Measurements from ENCODE around the gene STIL.
"Not testable (repeated sequence)": the region's sequence is repeated elsewhere in the genome, so short reads cannot be mapped to it uniquely, and the experiment has no call there.

The STIL gene

DNA sequence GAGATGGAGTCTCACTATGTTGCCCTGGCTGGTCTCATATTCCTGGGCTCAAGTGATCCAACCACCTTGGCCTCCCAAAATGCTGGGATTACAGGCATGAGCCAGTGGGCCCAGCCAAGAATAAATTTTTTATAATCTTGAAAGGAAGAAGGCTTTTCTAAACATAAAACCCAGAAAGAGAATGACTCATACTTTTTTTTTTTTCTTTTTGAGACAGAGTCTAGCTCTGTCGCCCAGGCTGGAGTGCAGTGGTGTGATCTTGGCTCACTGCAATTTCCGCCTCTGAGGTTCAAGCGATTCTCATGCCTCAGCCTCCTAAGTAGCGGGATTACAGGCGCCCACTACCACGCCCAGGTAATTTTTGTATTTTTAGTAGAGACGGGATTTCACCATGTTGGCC, 38.1 kb downstream of the STIL start:
- not testable (repeated sequence) for H3K9me3 Mint-ChIP-seq, H3K4me1 Mint-ChIP-seq, H3K27ac Mint-ChIP-seq, H3K4me3 Mint-ChIP-seq, H3K27me3 Mint-ChIP-seq, DNase-seq, ATAC-seq

DNA sequence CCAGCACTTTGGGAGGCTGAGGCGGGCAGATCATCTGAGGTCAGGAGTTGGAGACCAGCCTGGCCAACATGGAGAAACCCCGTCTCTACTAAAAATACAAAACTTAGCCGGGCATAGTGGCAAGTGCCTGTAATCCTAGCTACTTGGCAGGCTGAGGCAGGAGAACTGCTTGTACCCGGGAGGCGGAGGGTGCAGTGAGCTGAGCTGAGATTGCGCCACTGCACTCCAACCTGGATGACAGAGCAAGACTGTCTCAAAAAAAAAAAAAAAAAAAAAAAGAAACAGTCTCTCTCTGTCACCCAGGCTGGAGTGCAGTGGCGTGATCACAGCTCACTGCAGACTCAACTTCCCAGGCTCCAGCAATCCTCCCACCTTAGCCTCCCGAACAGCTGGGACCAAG, 48.4 kb downstream of the STIL start:
- not testable (repeated sequence) for H3K4me3 Mint-ChIP-seq, ATAC-seq, DNase-seq, H3K27me3 Mint-ChIP-seq, H3K9me3 Mint-ChIP-seq, H3K27ac Mint-ChIP-seq, H3K4me1 Mint-ChIP-seq

DNA sequence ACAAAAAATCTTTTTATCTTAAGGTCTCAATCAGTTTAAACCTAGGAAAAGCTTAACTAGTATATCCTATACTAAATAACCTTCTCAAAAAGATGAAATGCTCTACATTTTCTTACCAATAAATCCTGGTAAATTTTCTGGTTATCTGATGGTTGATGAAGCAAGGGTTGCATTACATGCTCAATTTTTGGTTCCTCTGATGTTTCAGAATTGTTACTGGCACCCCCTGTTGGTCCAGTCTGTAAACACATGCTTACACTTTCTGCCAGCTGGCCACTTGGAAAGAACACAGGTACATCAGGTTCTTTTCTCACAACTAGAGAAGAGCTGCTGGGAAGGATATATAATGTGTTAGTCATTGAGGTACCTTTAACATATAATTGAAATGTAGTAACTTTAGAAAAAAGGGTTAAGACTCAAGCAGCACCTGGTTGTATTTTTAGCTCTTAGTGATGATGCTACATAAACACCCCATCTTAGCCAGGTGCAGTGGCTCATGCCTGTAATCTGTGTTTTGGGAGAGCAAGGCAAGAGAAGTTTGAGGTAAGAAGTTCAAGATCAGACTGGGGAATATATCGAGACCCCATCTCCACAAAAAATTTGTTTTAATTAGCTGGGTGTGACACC, 51.0 kb downstream of the STIL start:
- Mint-ChIP-seq H3K4me1 (no peaks in the 10 kb centered on the region), H3K4me3 (no peak overlapping the region), H3K9me3 (no peaks in the 10 kb centered on the region), H3K27ac (no peak overlapping the region), H3K27me3 (no peaks in the 10 kb centered on the region)
- ATAC-seq, result peak; percentile 60
- DNase-seq, result peak; percentile 27 to 29

DNA sequence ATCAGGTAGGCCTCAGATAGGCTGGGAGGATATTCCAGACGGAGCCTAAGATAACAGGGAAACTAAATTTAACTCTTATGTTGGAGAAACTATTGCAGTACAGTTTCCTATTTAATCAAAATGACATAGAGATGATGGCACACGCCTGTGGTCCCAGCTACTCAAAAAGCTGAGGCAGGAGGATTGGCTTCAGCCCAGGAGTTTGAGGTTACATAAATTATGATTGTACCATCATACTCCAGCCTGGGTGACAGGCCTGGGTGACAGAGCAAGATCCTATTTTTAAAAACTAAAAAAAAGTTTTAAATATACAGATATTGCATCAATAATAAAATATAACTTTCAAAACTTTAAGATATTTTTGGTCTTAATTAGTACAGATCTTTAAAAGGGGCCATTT, 56.7 kb downstream of the STIL start:
- ATAC-seq (no peak), DNase-seq (no peak)
- H3K9me3 Mint-ChIP-seq, result no peaks in the 10 kb centered on the region
- no peak overlapping the region for H3K27ac Mint-ChIP-seq
- no peaks in the 10 kb centered on the region for H3K27me3 Mint-ChIP-seq
- no peaks in the 10 kb centered on the region for H3K4me1 Mint-ChIP-seq
- H3K4me3 Mint-ChIP-seq, result no peak overlapping the region

DNA sequence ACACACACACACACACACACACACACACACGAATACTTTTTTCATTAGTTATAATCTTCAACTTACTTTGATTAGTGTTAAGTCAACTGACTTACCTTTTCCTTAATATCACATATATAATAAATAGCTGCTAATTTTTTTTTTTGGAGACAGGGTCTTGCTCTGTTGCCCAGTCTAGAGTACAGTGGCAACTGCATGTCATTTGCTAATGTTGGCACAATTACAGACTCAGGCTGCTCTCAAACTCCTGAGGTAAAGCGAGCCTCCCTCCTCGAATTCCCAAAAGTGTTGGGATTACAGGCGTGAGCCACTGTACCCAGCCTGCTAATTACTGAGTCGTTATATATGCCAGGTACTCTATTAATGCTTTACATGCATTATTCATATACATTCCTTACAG, 61.2 kb downstream of the STIL start:
- Mint-ChIP-seq H3K9me3 (no peaks in the 10 kb centered on the region), H3K4me1 (no peaks in the 10 kb centered on the region), H3K27me3 (no peaks in the 10 kb centered on the region), H3K4me3 (no peak overlapping the region), H3K27ac (no peak overlapping the region)
- ATAC-seq (no peak), DNase-seq (no peak)

DNA sequence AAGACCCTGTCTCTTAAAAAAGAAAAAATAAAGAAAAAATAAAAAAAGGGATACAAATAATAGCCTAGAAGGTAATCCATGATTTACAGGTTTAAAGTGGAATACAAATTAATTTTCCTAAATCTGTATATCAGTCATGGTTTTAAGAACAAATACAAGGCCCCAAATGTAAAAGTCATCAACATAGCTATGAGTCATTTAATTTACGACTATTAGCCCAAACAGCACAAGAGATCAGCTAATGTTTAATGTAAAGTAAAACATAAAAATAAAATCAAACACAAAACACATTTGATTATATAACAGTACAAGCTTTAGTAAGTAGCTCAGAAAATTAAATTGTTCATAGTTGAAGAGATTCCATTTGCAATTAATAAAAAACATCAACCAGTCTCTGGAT, 61.6 kb downstream of the STIL start:
- DNase-seq, result no peak
- no peaks in the 10 kb centered on the region for H3K27me3 Mint-ChIP-seq
- H3K4me3 Mint-ChIP-seq, result no peak overlapping the region
- no peaks in the 10 kb centered on the region for H3K4me1 Mint-ChIP-seq
- H3K9me3 Mint-ChIP-seq, result no peaks in the 10 kb centered on the region
- H3K27ac Mint-ChIP-seq, result no peak overlapping the region
- ATAC-seq, result no peak

DNA sequence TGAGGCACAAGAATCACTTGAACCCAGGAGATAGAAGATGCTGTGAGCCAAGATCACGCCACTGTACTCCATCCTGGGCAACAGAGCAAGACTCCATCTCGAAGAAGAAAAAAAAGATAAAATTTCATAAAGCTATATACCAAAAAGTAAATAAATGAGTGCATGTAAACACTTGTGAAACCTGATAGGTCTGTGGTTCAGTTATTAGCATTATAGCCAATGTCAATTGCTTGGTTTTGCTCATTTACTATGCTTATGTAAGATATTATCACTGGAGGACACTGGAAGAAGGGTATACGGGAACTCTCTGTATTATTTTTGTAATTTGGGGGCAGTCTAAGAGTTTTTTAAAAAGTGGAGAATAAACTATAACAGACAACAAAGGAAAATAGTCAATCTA, 64.2 kb downstream of the STIL start:
- Mint-ChIP-seq H3K9me3 (no peaks in the 10 kb centered on the region), H3K4me3 (no peak overlapping the region), H3K27ac (no peak overlapping the region), H3K27me3 (peaks cover 3% of the 10 kb centered on the region), H3K4me1 (no peaks in the 10 kb centered on the region)
- no peak for ATAC-seq
- no peak for DNase-seq

DNA sequence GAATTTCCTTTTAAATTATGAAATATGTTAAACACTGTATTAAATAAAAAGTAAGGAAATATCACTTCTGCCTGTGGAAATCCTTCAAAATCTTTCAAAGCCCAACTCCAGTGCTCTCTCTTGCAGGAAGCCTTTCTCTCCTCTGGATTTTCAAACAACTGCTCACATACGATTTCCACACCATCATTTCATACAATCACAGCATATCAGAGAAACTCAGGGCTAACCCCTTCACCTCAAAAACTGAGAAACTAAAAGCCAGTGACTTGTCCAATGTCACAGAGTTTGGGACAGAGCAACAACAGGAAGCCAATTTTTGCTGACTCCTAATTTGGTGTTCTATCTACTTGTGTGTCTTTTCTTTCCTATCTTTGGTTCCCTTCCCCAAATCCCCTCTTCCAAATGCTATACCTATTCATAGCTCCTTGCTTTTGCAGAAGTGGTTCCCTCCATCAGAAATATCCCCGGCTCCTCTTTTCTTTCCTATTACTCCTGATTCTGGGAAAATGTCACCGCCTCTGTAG, 69.5 kb downstream of the STIL start:
- DNase-seq (no peak), ATAC-seq (no peak)
- H3K4me3 Mint-ChIP-seq, result no peak overlapping the region
- H3K9me3 Mint-ChIP-seq, result no peaks in the 10 kb centered on the region
- H3K4me1 Mint-ChIP-seq, result no peaks in the 10 kb centered on the region
- no peak overlapping the region for H3K27ac Mint-ChIP-seq
- H3K27me3 Mint-ChIP-seq, result peaks cover 40% of the 10 kb centered on the region

DNA sequence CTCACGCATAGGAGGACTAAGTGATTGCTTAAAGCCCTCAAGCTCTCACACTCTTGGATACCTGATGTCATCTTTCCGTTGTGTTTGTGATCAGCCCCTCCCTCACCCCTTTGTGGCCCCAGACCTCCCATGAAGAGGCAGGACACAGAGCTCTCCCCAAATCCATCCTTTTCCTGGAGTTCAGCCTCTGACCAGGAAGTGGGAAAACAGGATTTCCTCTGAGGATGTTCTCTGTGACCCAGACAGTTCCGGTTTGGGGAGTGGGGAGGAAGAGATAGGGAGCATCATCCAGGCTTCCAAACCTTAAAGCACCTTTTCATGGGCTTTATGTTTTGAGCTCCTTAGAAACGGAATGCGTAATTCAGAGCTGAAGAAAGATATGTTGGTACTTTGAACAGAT, 70.0 kb downstream of the STIL start:
- no peak overlapping the region for H3K27ac Mint-ChIP-seq
- peaks cover 40% of the 10 kb centered on the region for H3K27me3 Mint-ChIP-seq
- no peaks in the 10 kb centered on the region for H3K4me1 Mint-ChIP-seq
- H3K4me3 Mint-ChIP-seq, result no peak overlapping the region
- no peak for ATAC-seq
- H3K9me3 Mint-ChIP-seq, result no peaks in the 10 kb centered on the region
- no peak for DNase-seq

DNA sequence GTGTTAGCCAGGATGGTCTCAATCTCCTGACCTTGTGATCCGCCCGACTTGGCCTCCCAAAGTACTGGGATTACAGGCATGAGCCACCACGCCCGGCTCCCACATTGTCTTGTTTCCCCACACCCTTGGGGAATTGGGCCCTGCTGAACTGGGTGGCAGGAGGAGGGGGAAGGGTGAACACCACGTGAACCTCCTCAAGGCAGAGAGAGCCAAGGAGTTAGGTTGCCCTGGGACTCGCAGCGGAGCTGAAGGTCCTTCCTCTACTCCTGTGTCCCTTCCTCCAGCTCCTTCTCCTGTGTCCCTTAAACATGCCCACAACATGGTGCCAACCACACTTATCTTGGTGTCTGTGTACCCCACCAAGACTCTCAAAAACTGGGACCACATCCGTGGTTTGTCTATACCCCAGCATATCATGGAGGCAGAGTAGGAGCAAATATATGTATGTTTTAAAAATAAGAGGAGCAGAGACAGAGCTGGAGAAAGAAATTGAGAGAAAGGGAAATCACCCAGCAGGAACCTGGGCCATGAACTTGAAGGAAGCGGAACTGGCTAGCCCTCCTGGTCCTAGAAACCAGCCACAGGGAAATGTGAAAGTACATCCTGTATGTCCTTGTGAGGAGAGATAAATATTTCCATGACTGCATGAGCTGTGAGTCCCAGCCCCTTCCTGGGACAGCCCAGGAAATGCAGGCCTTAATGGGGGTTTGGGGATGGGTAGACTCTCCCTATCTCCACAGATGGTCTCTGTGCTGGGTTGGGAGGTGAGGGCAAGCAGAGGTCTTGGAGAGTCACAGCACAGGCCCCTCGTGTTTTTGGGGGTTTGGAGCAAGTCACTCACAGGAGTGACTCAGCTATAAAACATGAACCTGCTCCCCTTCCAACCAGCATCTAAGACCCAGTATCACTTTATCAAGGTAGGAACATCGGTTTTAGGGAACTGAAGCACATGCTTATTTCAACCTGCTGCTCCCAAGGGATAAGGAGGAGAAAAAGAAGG, 72.5 kb downstream of the STIL start:
- H3K27ac Mint-ChIP-seq, result no peak overlapping the region
- no peak overlapping the region for H3K4me3 Mint-ChIP-seq
- no peaks in the 10 kb centered on the region for H3K9me3 Mint-ChIP-seq
- DNase-seq (no peak), ATAC-seq (no peak)
- H3K27me3 Mint-ChIP-seq, result peaks cover 52% of the 10 kb centered on the region
- no peaks in the 10 kb centered on the region for H3K4me1 Mint-ChIP-seq

DNA sequence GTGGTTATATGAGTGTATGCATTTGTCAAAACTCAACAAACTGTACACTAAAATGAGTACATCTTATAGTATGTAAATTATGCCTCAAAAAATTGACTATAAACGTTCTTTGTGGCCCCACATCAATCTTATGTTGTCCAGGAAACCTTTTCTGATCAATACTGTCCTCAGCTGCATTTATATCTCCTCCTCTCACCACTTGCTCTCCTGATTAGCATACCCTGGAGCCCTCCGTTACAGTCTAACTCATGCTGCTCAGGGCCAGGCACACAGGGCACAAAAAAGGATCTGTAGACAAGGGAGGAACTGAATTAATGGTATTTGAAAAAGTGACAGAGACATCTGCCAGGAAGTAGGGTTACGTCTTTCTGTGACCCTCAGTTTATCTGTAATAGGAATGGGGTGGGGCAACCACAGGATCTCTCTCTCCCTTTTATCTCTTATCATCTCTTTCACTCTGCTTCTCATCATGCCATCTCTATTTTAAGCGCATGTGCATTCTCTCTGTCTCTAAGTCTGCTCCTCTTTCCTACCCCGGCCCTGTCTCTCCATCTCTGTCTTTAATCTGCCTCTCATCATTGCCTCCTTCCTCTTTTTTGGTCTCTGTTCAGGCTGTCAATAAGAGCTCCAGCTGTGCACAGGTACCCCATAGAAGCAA, 74.9 kb downstream of the STIL start:
- DNase-seq (no peak), ATAC-seq (peak; percentile 31)
- no peaks in the 10 kb centered on the region for H3K9me3 Mint-ChIP-seq
- H3K4me3 Mint-ChIP-seq, result no peak overlapping the region
- H3K27me3 Mint-ChIP-seq, result peaks cover 43% of the 10 kb centered on the region
- H3K27ac Mint-ChIP-seq, result no peak overlapping the region
- no peaks in the 10 kb centered on the region for H3K4me1 Mint-ChIP-seq

DNA sequence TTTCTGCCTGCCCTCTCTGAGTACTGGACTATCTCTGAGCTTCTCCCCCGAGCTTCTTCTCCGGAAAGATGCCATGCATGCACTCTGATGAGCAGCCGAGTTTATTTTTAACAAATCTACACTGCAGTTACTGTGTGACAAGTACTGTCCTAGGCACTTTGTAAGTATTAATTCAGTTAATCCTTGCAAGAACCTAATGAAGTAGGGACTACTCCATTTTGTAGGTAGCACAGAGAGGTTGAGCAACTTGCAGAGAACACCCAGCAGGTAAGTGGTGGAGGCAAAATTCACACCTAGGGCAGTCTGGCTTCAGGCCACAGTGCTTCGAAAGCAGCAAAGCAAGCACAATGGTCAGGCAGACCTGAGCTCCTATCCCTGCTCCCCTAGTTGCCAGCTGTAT, 78.1 kb downstream of the STIL start:
- Mint-ChIP-seq H3K27me3 (peaks cover 17% of the 10 kb centered on the region), H3K4me1 (peaks cover 18% of the 10 kb centered on the region), H3K9me3 (no peaks in the 10 kb centered on the region), H3K4me3 (no peak overlapping the region), H3K27ac (no peak overlapping the region)
- DNase-seq, result no peak
- no peak for ATAC-seq

DNA sequence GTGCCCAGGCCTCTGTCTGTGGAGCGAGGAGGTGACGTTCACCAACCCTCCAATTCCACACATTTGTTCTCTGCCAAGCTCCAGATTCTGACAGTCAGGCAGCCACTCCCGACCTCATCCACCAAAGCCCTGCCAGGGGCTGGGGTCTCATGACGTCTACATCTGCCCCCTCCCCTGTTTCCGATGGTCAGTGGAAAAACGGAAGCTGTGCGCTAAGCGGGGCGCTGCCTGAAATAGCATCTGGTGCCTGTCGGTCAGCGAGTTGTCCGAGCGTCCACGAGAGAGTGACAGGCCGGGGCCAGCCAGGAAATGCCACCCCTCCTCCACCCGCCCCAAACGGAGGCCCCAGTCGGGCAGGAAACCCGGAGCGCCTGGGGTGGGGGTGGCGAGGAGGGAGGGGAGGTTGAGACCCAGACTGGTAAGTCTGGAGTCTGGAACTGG, 78.7 kb downstream of the STIL start:
- Mint-ChIP-seq H3K9me3 (no peaks in the 10 kb centered on the region), H3K4me3 (no peak overlapping the region), H3K27me3 (peaks cover 12% of the 10 kb centered on the region), H3K4me1 (peaks cover 24% of the 10 kb centered on the region), H3K27ac (no peak overlapping the region)
- ATAC-seq (no peak), DNase-seq (no peak)

DNA sequence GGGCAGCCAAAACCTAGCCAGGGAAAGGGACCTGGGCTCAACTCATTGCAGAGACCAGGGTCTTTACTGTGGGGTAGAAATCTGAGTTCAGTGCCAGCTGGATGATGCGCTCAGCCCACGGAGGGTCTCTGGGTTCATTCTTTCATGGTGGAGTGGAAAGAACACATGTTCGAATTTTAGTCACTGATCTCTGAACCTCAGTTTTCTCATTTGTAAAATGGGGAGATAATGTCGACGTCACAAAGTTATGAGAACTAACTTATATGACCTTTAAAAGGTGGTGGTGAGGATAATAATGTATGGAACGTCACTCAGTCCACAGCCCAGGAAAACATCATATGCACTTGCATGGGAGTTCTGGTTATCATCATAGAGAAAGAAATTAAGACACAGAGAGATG, 80.8 kb downstream of the STIL start:
- Mint-ChIP-seq H3K4me3 (no peak overlapping the region), H3K9me3 (no peaks in the 10 kb centered on the region), H3K27ac (no peak overlapping the region), H3K4me1 (peaks cover 38% of the 10 kb centered on the region), H3K27me3 (peaks cover 12% of the 10 kb centered on the region)
- ATAC-seq, result no peak
- DNase-seq, result no peak

DNA sequence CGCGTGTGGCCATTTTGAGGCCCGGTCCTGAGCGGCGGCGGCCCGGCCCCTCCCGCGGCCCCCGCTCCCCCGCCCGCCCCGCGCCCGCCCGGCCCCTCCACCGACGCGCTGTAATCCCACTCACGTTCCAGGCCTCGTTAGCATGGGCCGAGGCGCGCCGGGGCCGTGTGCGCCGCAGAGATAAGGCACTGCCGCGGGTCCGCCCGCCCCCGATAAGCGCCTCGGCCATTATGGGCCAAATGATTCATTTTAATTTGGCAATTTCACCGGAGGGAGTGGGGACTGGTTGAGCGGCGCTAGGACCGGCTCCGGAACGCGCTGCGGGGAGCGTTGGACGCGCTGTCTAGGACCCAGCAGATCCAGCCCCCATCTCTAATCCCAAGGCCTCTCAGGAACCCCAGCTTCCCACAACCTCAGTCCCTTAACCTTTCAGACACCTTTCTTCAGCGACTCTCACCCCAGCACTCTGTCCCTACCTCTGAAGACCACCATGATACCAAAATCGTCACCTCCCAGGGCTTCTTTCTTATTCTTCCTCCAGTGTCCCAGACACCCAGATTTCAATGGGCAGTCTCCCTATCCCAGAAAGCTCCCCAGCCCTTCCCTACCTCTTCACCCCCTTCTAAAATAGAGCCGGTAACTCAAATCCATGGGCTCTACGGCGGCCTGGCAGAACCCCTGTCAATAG, 81.6 kb downstream of the STIL start, which contains the start of gene TAL1:
Gene TAL1 (minus strand): TSS at position 39 of the 688 bp plus-strand sequence. CDS start 6,337 bp downstream, outside the sequence.
- DNase-seq (no peak), ATAC-seq (peak; percentile 52)
- Mint-ChIP-seq H3K9me3 (no peaks in the 10 kb centered on the region), H3K27ac (peak within 1 kb of the TSS; percentile 88 to 94), H3K4me3 (peak within 1 kb of the TSS; percentile 86 to 93), H3K27me3 (peaks cover 5% of the 10 kb centered on the region), H3K4me1 (peaks cover 38% of the 10 kb centered on the region)
